Measurements from ENCODE around the gene SYTL2. TPM values are rescaled to one million over a fixed set of nuclear protein-coding genes. Genes with fewer than 3 reads are reported as not detected.

SYTL2 gene
- total and polyA plus RNA-seq, 2 experiments from 2014 or later = 3.4 to 7.2 TPM

DNA sequence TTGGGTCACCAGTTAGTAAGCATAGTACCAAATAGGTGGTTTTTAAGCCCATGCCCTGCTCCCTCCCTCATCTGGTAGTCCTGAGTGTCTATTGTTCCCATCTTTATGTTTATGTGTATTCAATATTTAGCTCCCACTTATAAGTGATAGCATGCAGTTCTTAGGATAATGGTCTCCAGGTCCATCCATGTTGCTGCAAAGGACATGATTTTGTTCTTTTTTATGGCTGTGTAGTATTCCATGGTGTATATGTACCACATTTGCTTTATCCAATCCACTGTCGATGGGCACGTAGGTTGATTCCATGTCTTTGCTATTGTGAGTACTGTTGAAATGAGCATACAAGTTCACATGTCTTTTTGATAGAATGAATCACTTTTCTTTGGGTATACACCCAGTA lies 18.2 kb upstream of the SYTL2 start (continued):
- TF ChIP-seq ETS1 (IDR thresholded peaks at IDR 0.05) = no peak

DNA sequence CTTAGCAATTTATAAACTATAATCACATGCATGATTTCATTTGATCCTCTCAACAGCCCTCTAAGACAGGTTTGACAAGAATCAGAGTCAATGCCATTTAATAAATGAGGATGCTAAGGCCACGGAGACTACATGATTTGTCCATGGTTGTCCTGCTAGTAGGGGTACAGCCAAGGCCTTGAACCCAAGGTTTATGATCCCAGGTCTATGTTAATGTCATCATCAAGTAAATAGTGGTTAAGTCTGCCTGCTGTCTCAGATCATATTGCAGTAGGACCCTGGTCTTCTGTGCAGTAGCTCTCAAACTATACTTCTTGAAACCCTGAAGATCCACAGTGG lies 17.7 kb upstream of the SYTL2 start:
- H3K4me1 ChIP-seq (ENCODE audit: insufficient read depth) = peaks cover 3% of the 10 kb centered on the region; the same call in 1 of the 2 replicates
- no peak overlapping the region for H3K27ac ChIP-seq (ENCODE audit: low read depth)
- Mint-ChIP-seq H3K4me1 (peaks cover 3% of the 10 kb centered on the region; the same call in 2 of the 3 replicates), H3K27me3 (ENCODE audit: insufficient read depth, low read depth, poor library complexity) (peaks cover under 1% of the 10 kb centered on the region), H3K27ac (no peak overlapping the region), H3K9me3 (no peaks in the 10 kb centered on the region), H3K4me3 (no peak overlapping the region), H3K36me3 (ENCODE audit: low read depth) (no peaks in the 10 kb centered on the region)
- 0 out of 2 replicates have a peak, but pooled peaks cover 5% of the 10 kb centered on the region for H3K9me2 ChIP-seq (ENCODE audit: insufficient read depth)
- TF ChIP-seq NANOG (IDR thresholded peaks at IDR 0.05; ENCODE audit: borderline replicate concordance) = no peak
- TF ChIP-seq, protein P1, sequence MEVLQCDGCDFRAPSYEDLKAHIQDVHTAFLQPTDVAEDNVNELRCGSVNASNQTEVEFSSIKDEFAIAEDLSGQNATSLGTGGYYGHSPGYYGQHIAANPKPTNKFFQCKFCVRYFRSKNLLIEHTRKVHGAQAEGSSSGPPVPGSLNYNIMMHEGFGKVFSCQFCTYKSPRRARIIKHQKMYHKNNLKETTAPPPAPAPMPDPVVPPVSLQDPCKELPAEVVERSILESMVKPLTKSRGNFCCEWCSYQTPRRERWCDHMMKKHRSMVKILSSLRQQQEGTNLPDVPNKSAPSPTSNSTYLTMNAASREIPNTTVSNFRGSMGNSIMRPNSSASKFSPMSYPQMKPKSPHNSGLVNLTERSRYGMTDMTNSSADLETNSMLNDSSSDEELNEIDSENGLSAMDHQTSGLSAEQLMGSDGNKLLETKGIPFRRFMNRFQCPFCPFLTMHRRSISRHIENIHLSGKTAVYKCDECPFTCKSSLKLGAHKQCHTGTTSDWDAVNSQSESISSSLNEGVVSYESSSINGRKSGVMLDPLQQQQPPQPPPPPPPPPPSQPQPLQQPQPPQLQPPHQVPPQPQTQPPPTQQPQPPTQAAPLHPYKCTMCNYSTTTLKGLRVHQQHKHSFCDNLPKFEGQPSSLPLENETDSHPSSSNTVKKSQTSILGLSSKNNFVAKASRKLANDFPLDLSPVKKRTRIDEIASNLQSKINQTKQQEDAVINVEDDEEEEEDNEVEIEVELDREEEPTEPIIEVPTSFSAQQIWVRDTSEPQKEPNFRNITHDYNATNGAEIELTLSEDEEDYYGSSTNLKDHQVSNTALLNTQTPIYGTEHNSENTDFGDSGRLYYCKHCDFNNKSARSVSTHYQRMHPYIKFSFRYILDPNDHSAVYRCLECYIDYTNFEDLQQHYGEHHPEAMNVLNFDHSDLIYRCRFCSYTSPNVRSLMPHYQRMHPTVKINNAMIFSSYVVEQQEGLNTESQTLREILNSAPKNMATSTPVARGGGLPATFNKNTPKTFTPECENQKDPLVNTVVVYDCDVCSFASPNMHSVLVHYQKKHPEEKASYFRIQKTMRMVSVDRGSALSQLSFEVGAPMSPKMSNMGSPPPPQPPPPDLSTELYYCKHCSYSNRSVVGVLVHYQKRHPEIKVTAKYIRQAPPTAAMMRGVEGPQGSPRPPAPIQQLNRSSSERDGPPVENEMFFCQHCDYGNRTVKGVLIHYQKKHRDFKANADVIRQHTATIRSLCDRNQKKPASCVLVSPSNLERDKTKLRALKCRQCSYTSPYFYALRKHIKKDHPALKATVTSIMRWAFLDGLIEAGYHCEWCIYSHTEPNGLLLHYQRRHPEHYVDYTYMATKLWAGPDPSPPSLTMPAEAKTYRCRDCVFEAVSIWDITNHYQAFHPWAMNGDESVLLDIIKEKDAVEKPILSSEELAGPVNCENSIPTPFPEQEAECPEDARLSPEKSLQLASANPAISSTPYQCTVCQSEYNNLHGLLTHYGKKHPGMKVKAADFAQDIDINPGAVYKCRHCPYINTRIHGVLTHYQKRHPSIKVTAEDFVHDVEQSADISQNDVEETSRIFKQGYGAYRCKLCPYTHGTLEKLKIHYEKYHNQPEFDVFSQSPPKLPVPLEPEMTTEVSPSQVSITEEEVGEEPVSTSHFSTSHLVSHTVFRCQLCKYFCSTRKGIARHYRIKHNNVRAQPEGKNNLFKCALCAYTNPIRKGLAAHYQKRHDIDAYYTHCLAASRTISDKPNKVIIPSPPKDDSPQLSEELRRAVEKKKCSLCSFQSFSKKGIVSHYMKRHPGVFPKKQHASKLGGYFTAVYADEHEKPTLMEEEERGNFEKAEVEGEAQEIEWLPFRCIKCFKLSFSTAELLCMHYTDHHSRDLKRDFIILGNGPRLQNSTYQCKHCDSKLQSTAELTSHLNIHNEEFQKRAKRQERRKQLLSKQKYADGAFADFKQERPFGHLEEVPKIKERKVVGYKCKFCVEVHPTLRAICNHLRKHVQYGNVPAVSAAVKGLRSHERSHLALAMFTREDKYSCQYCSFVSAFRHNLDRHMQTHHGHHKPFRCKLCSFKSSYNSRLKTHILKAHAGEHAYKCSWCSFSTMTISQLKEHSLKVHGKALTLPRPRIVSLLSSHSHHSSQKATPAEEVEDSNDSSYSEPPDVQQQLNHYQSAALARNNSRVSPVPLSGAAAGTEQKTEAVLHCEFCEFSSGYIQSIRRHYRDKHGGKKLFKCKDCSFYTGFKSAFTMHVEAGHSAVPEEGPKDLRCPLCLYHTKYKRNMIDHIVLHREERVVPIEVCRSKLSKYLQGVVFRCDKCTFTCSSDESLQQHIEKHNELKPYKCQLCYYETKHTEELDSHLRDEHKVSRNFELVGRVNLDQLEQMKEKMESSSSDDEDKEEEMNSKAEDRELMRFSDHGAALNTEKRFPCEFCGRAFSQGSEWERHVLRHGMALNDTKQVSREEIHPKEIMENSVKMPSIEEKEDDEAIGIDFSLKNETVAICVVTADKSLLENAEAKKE (CRISPR knock-in tag; IDR thresholded peaks at IDR 0.05) = no peak
- H2AFZ ChIP-seq = no peak overlapping the region
- H3F3A ChIP-seq (replicated peaks; ENCODE audit: low read depth) = no peaks in the 10 kb centered on the region
- no peaks in the 10 kb centered on the region for H3K79me2 ChIP-seq (replicated peaks; ENCODE audit: insufficient read depth)
- H4K20me1 ChIP-seq (replicated peaks; ENCODE audit: insufficient read depth) = no peaks in the 10 kb centered on the region
- DNase-seq (ENCODE audit: low spot score) (no peak), ATAC-seq (no peak)
- H3K36me3 ChIP-seq (ENCODE audit: insufficient read depth) = no peaks in the 10 kb centered on the region
- H3K27me3 ChIP-seq (ENCODE audit: insufficient read depth) = no peaks in the 10 kb centered on the region
- H3K4me3 ChIP-seq = no peak overlapping the region
- H3K4me2 ChIP-seq = no peak overlapping the region

Measured in GM23338 (cell line).